ENCODE data around the gene SYNCRIP.
A peak's percentile ranks its signal among the peaks of the same experiment; 100 is the strongest.
"Not testable (repeated sequence)": the region's sequence is repeated elsewhere in the genome, so short reads cannot be mapped to it uniquely, and the experiment has no call there.

Gene SYNCRIP

GRCh38 chr6:85669735-85670194 lies 27.1 kb upstream of the SYNCRIP start:
- DNase-seq = peak; percentile 35

GRCh38 chr6:85662251-85662650 lies 19.6 kb upstream of the SYNCRIP start:
- no peak for DNase-seq

DNA sequence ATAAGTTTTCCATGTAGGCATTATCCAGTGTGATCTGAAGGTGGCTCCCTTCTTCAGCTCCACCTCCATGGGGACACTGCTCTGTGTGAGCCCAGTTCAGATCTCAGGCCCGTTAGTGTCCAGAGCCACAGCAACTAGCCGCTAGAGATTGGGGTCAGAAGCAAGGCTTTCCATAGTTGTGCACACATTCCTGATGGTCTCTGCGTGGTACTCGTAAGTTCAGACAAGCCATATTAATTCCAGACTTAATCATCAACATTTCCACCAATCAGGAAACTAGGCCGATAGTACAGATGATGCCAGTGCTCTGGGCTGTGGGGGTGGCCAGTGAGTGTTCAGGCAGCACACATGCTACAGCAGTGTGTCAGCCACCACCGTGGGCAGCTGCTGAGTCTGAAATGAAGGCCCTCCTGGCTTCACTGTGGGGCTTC lies 17.5 kb upstream of the SYNCRIP start:
- peak; percentile 60 for DNase-seq

GRCh38 chr6:85650606-85651005 lies 7.9 kb upstream of the SYNCRIP start:
- DNase-seq = no peak

GRCh38 chr6:85644279-85644762 lies 1.6 kb upstream of the SYNCRIP start:
- DNase-seq = no peak

GRCh38 chr6:85643537-85644278 lies 1.0 kb upstream of the SYNCRIP start:
- peak; percentile 86 for DNase-seq

DNA sequence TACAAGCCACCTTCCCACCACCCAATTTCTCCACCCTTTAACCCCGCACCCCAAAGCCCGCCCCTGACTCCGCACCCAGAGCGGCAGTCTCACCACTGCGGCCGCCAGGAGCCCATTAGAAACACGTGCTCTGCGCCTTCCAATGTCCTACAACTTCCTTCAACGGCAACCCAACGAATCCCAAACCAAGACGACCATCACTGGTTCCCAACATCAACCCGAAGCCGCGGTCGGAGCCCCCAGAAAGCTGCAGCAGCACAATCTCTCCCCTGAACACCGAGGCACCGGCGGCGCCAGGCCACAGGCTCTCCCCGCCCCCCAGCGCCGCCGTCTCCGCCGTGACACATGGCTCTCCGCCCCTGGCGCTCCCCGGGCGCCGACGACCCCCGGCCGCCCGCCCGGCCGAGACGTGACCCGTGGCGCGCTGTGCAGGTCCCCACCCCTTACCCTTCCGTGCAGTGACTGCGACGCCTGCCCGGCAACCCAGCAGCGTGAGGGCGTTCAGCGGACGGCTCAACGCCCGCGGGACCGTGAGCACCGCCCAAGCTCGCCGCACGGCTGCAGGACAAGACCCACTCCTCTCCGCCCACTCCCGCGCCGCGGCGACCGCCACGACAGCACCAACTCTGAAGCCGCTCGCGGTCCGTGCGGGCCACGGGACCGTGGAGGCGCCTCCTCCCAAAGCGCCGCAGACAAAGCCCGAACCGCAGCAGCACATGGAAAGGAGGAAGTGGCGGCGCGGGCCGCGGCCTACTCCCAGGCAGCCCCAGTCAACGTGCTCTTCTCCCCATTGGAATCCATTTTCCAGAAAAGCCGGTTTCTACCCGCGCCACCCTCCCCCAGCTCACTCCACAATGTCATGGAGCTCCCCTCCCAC lies 551 bp downstream of the SYNCRIP start:
- DNase-seq = no peak

DNA sequence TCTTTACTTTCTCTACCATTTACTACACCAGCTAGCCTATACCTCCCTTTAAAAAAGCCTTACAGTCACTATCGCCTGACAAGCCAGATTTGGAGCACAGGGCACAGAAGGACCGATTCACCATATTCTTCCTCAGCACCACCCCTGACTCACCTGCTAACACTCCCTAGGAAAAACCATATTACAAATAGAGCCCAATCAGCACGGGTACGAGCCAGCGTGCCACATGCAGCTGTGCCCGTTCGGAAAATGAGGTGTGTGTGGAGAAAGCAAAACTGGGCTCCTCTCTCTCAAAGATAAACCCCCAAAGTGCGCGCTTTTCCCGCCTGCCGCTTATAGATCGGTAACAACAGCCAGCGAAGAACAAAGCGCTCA lies 1.2 kb downstream of the SYNCRIP start:
- peak; percentile 27 for DNase-seq

DNA sequence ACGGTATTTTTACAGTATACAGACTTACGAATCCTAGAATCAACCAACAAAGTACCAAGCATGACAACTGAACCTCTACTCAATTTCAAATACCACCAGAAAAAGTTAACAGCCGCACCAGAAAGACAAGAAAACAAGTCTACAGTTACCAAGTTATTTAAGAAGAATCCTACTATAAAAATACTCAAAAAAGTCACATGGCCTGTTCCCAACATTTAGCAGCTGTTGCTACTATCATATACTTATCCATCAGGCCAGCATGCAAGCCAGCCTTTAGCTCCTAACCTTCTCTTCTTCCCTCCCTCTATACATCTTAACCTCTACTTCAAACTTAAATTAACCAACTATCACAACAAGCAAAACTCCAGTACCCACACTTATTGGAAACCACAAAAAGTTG lies 1.9 kb downstream of the SYNCRIP start:
- no peak for DNase-seq

DNA sequence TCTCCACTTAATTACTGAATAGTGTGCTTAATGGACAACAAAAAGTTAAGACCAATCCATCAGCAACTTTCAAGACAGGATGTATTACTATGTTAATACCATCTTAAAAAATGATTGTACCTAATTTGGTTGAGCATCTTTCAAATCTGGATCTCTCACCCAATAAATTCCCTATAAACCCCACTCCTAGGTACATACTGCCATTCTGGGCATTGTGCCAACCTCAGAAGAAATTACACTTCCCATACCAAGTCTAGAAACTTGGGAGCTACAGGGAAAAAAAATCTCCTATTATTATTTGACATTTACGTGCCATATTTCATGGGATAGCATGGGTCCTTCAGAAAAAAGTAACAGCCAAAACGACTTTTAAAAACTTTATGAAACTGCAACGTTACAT lies 5.1 kb downstream of the SYNCRIP start:
- no peak for DNase-seq

DNA sequence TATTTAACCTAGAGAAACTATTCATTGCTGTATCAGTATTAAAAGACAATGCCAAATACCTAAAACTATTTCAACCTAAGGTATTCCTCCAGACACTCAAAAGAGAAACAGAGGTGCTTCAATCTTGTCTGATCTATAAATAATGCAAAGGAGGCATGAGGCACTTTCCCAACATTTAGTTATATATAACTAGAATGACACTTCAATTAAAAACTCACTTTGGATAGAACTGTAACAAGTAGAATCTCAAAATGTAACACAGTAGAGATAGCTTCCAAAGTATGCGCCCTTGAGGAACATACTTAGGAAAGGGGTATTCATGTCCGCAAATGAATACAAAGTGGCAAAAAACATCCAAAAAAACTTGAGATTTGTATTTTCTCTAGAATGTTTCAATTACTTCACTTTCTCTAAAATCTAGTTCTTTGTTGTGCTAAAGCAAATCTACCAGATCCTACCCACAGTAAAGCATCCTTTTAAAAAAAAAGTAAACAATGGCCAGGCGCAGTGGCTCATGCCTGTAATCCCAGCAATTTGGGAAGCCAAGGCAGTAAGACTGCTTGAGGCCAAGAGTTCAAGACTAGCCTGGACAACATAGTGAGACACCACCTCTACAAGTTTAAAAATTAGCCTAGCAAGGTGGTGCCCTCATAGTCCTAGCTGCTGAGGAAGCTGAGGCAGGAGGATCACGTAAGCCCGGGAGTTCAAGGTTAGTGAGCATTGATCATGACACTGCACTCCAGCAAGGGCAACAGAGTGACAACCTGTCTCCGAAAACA lies 10.3 kb downstream of the SYNCRIP start:
- no peak for DNase-seq

GRCh38 chr6:85631117-85631516 lies 11.6 kb downstream of the SYNCRIP start:
- DNase-seq = not testable (repeated sequence)

DNA sequence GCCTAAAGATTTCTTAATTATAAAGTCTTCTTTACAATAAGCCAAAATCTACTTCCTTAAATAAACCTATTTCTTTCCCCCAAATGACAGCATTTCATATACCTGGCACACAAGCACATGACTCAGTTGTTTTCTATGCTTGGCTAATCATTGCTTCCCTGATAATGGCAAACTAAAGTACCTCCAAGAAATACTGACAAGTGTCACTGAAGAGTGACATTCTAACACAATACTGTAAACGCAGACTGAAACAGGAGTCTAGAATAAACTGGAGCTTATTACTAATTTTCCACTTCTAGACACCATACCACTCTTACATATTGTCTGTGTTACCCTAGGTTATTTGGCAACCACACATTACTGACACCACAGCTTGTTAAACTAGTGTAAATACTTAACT lies 14.3 kb downstream of the SYNCRIP start:
- no peak for DNase-seq

DNA sequence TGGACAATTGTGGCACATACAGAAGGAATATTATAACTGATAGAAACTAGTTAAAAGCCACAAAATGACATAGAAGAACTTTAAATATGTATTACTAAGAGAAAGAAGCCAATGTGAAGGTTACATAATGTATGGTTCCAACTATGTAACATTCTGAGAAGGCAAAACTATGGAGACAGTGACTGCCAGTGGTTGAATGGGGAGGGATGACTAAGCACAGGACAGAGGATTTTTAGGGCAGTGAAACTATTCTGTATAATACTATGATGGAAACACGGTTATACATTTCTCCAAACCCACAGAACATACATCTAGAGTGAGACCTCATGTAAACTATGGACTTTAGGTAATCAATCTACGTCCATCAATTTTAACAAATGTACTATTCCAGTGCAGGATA lies 22.4 kb downstream of the SYNCRIP start:
- no peak for DNase-seq

DNA sequence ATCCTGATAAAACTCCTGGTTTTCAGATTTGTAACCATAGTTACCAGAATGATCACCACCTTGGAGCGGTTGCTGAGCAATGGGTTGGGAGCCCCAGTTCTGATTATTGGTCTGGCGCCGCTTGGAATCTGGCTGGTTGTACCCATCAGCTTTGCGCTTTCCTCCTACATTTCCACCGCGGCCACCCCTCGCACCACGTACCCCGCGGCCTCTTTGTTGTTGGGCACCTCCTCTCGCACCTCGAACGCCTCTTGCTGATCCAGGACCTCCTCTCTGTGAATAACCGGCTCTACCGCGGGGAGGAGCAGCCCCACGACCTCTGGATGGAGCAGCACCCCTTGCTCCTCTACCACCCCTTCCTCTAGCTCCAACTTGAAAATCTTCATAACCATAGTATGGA lies 27.9 kb downstream of the SYNCRIP start:
- no peak for DNase-seq

DNA sequence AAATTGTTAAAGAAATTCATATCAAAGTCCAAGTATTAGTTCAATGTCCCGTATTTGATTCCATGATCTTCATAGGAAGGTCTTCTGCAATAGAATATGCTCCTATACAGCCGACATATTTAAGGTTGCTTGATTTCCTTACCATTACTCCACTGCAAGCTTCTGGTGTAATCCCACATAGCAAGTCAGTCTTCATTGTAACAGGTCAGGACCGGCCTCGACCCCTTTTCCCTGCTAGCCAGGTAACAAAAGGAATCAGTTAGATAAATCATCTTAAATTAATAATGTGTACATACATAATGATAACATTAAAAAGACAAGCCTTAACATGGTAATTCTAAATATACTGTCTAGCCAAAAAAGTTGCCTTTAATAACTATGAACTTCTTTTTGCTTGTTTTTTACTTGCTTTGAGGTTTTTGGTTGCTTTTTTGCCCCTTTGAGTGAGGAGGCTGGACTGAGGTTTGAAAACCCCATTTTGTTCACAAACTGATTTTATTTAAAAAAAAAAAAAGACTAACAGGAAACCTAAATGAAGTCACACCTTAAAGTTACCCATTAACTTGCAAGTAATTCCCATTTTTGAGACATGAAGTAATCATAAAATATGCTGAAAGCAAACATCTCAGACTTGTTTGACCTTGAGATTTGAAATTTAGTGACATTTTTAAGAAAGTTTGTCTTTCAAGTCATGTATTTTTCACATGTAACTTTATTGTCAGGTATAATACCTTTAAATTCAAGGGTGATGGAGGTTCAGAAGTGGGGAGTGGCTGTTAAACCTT lies 29.8 kb downstream of the SYNCRIP start:
- peak; percentile 77 for DNase-seq

DNA sequence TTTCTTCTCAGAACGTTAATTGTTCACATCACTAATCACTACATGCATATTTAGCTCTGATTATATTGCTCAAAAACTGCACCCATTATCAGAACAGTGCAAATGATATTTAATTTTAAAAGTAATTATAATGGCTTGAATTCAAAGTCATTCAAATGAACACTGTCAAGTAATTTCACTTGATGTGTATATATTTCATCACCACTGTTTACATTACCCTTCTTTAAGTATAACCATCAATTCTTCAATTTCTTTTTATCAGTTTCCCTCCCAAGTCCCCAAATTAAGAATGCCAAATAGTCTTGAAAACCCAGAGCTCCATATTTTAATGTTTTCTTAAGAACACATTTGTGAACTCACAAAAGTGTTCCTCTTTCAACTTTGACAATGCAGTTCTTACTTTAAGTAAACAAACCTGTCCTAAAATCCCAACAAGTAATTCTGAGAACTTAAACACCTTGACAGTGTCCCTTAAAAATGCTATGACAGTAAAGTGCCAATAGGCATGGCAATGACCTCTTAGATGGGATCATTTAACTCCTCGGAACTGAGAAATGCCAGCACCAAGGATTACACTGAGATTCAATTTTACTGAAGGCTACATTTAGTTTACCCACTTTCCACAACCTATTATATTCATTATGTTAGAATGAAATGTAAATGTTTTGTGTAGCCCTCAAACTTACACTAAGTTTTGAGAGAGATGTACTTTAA lies 32.3 kb downstream of the SYNCRIP start:
- DNase-seq = no peak

DNA sequence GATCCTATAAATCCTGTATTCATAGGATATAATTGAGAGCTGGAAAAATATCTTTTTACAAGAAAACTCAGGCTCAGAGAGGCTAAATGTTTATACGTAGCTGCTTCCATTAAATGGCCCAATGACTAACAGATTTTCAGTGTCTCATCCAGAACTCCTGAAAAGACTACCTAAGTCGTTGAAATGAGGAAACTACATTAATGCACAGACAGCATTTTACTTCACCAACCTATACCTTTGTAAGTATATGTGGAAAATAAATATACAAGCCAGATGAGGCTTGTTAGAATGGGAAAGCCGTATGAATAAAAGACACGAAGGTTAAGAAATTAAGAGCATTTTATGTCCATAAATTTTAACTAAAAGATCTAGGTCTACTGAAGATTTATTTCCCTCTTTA lies 40.6 kb downstream of the SYNCRIP start:
- DNase-seq = no peak

- DNase-seq = peak; percentile 8
These were observed 41.9 kb downstream of the SYNCRIP start for GRCh38 chr6:85600713-85601313.

GRCh38 chr6:85594197-85594930 lies 48.3 kb downstream of the SYNCRIP start:
- DNase-seq = peak; percentile 20

Data from kidney glomerular epithelial cell (primary cell).